ENCODE results near the gene CNEP1R1. TPM values are rescaled to one million over a fixed set of nuclear protein-coding genes. Genes with fewer than 3 reads are reported as not detected.
"Not testable (repeated sequence)": the region's sequence is repeated elsewhere in the genome, so short reads cannot be mapped to it uniquely, and the experiment has no call there.

CNEP1R1 gene
- total RNA-seq, 1 donor from 2014 or later = 23.9 TPM

DNA sequence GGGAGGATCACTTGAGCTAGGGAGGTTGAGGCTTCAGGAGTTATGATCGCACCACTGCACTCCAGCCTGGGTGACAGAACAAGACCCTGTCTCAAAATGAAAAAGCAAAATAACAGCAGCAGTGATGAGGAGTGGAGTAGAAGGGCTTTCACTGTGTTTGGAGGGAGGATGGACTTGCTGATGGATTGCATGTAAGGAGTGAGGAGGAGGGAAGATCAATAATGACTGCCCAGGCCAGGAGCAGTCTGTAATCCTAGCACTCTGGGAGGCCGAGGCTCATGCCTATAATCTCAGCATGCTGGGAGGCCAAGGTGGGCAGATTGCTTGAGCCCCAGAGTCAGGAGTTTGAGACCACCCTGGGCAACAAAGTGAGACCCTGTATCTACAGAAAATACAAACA is 14.8 kb upstream of the CNEP1R1 start:
- no peaks in the 10 kb centered on the region for H3K27me3 ChIP-seq (ENCODE audit: control insufficient read depth, insufficient read depth, low read length)

DNA sequence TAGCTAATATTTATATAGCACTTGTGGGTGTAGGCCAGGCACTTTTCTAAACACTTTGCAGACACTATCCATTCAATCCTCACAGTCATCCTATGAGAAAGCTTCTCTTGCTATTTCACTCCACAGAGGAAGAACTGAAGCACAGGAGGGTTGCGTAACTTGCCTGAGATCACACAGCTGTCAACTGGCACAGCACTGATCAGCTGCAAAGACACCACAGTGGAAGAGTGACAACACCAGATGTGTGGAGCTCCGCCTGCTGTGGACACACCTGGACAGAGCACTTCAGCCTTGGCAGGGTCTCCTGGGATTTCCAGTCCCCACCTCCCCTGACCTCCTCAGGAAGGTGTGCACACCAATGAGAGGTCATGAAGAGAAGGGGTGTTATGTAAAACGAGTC is 13.3 kb upstream of the CNEP1R1 start:
- TF ChIP-seq, protein P1, sequence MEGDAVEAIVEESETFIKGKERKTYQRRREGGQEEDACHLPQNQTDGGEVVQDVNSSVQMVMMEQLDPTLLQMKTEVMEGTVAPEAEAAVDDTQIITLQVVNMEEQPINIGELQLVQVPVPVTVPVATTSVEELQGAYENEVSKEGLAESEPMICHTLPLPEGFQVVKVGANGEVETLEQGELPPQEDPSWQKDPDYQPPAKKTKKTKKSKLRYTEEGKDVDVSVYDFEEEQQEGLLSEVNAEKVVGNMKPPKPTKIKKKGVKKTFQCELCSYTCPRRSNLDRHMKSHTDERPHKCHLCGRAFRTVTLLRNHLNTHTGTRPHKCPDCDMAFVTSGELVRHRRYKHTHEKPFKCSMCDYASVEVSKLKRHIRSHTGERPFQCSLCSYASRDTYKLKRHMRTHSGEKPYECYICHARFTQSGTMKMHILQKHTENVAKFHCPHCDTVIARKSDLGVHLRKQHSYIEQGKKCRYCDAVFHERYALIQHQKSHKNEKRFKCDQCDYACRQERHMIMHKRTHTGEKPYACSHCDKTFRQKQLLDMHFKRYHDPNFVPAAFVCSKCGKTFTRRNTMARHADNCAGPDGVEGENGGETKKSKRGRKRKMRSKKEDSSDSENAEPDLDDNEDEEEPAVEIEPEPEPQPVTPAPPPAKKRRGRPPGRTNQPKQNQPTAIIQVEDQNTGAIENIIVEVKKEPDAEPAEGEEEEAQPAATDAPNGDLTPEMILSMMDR (IDR thresholded peaks at IDR 0.05; ENCODE audit: insufficient read depth, low read length, poor library complexity, severe bottlenecking) = no peak
- no peaks in the 10 kb centered on the region for H3K36me3 ChIP-seq (ENCODE audit: control insufficient read depth, insufficient read depth, low read length)
- H3K4me3 ChIP-seq (ENCODE audit: low read depth, low read length) = no peak overlapping the region
- DNase-seq (ENCODE audit: low read depth) = no peak
- H3K27me3 ChIP-seq (ENCODE audit: control insufficient read depth, insufficient read depth, low read length) = no peaks in the 10 kb centered on the region

More for the DNA sequence above, 14.8 kb upstream of the CNEP1R1 start:
- Histone ChIP-seq H3K36me3 (ENCODE audit: control insufficient read depth, insufficient read depth, low read length) (no peaks in the 10 kb centered on the region), H3K4me3 (ENCODE audit: low read depth, low read length) (no peak overlapping the region)
- TF ChIP-seq, protein P1 (IDR thresholded peaks at IDR 0.05; ENCODE audit: insufficient read depth, low read length, poor library complexity, severe bottlenecking) = no peak
- no peak for DNase-seq (ENCODE audit: low read depth)

DNA sequence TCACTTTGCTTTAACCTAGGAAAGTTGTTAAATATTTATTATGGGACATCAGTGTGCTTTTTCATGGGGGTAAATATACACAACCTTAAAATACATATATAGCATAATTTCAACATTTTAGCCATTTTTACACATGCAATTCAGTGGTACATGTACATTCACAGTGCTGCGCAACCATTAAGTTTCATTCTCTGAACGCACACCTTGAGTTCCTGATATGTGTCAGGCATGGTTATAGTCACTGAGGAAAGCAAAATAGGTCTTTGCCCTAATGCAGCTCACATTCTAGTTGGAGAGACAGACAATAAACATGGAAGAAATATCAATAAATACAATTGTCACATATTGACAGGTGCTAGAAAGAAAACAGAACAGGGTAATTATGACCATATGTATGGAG is 12.8 kb upstream of the CNEP1R1 start:
- no peaks in the 10 kb centered on the region for H3K27me3 ChIP-seq (ENCODE audit: control insufficient read depth, insufficient read depth, low read length)
- DNase-seq (ENCODE audit: low read depth) = no peak
- TF ChIP-seq, protein P1 (IDR thresholded peaks at IDR 0.05; ENCODE audit: insufficient read depth, low read length, poor library complexity, severe bottlenecking) = no peak

DNA sequence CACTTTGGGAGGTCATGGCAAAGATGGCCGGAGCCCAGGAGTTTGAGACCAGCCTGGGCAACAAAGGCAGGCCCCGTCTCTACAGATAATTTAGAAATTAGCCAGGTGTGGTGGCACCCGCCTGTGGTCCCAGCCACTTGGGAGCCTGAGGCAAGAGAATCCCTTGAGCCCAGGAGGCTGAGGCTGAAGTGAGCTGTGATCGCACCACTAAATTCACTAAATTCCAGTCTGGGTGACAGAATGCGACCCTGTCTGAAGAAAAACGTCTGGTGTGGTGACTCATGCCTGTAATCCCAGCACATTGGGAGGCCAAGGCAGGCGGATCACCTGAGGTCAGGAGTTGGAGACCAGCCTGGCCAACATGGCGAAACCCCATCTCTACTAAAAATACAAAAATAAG is 10.8 kb upstream of the CNEP1R1 start:
- H3K4me3 ChIP-seq (ENCODE audit: low read depth, low read length); H3K27me3 ChIP-seq (ENCODE audit: control insufficient read depth, insufficient read depth, low read length); DNase-seq (ENCODE audit: low read depth); H3K36me3 ChIP-seq (ENCODE audit: control insufficient read depth, insufficient read depth, low read length): not testable (repeated sequence)

More for the DNA sequence above, 12.8 kb upstream of the CNEP1R1 start:
- Histone ChIP-seq H3K36me3 (ENCODE audit: control insufficient read depth, insufficient read depth, low read length) (no peaks in the 10 kb centered on the region), H3K4me3 (ENCODE audit: low read depth, low read length) (no peak overlapping the region)

DNA sequence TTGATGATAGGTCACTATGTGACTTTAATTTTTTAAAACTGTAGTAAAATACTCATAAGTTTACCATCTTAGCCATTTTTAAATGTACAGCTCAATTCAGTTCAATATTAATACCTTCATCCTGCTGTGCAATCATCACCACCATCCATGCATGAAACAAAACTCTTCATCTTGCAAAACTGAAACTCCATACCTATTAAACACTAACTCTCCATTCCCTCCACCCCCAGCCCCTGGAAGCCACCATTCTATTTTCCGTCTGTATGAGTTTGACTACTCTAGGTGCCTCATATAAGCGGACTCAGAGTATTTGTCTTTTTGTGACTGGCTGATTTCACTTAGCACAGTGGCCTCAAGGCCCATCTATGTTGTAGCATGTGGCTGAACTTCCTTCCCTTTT is 9.4 kb upstream of the CNEP1R1 start:
- no peaks in the 10 kb centered on the region for H3K36me3 ChIP-seq (ENCODE audit: control insufficient read depth, insufficient read depth, low read length)
- TF ChIP-seq, protein P1 (IDR thresholded peaks at IDR 0.05; ENCODE audit: insufficient read depth, low read length, poor library complexity, severe bottlenecking) = no peak
- no peak for DNase-seq (ENCODE audit: low read depth)
- no peaks in the 10 kb centered on the region for H3K27me3 ChIP-seq (ENCODE audit: control insufficient read depth, insufficient read depth, low read length)
- H3K4me3 ChIP-seq (ENCODE audit: low read depth, low read length) = no peak overlapping the region

DNA sequence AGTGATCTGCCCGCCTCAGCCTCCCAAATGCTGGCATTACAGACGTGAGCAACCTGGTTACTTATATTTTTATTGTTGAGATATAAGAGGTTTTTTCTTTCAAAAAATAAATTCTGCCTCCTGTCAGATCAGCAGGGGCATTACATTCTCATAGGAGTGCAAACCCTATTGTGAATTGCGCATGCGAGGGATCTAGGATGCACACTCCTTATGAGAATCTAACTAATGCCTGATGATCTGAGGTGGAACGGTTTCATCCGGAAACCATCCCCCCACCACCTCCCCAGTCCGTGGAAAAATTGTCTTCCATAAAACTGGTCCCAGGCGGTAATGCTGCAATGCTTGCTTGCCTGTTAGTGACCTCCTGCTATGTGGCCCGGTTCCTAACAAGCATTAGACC is 7.5 kb upstream of the CNEP1R1 start:
- Histone ChIP-seq H3K27me3 (ENCODE audit: control insufficient read depth, insufficient read depth, low read length) (no peaks in the 10 kb centered on the region), H3K4me3 (ENCODE audit: low read depth, low read length) (no peak overlapping the region), H3K36me3 (ENCODE audit: control insufficient read depth, insufficient read depth, low read length) (no peaks in the 10 kb centered on the region)
- DNase-seq (ENCODE audit: low read depth) = no peak
- TF ChIP-seq, protein P1 (IDR thresholded peaks at IDR 0.05; ENCODE audit: insufficient read depth, low read length, poor library complexity, severe bottlenecking) = no peak

Measured in kidney epithelial cell (primary cell).